SH-SY5Y (cell line): ENCODE measurements around the gene AGMO.

ENCODE experiments used
- GATA2 ChIP-seq: IDR thresholded peaks from 2 replicates; pipeline ENCODE4 v1.6.1; 2011; ENCODE audit warnings: mild to moderate bottlenecking, low read depth, low read length
- GATA3 ChIP-seq: IDR thresholded peaks from 2 replicates; pipeline ENCODE4 v1.6.1; 2011; ENCODE audit warnings: low read depth, mild to moderate bottlenecking, low read length, moderate library complexity

- no peak for TF ChIP-seq GATA2
- no peak for TF ChIP-seq GATA3
Observed at GRCh38 chr7:15314922-15315321, 246.9 kb downstream of the AGMO start.
